ENCODE results near the gene RGS3.

The RGS3 gene

GRCh38 chr9:113608082-113608685 lies 144.7 kb downstream of the RGS3 start:
- DNase-seq, result no peak

GRCh38 chr9:113609562-113610318 lies 146.2 kb downstream of the RGS3 start:
- DNase-seq, result no peak

GRCh38 chr9:113611461-113612215 lies 148.1 kb downstream of the RGS3 start:
- DNase-seq, result no peak

- DNase-seq, result no peak
Measured at GRCh38 chr9:113612216-113612747, 148.8 kb downstream of the RGS3 start.

GRCh38 chr9:113612828-113613227 lies 149.3 kb downstream of the RGS3 start:
- DNase-seq, result no peak

GRCh38 chr9:113613815-113614413 lies 150.4 kb downstream of the RGS3 start:
- no peak for DNase-seq

- no peak for DNase-seq
Measured at GRCh38 chr9:113614843-113615648, 151.5 kb downstream of the RGS3 start.

GRCh38 chr9:113616116-113616515 lies 152.6 kb downstream of the RGS3 start:
- DNase-seq, result no peak

- no peak for DNase-seq
Measured at GRCh38 chr9:113616621-113617496, 153.3 kb downstream of the RGS3 start.

GRCh38 chr9:113617550-113617949 lies 154.0 kb downstream of the RGS3 start:
- DNase-seq, result no peak

GRCh38 chr9:113618836-113619490 lies 155.4 kb downstream of the RGS3 start:
- no peak for DNase-seq

- DNase-seq, result no peak
Measured at GRCh38 chr9:113619491-113620376, 156.2 kb downstream of the RGS3 start.

GRCh38 chr9:113620377-113621161 lies 157.0 kb downstream of the RGS3 start:
- no peak for DNase-seq

- DNase-seq, result no peak
Measured at GRCh38 chr9:113621309-113621791, 157.8 kb downstream of the RGS3 start.

- DNase-seq, result no peak
Measured at GRCh38 chr9:113621980-113622379, 158.5 kb downstream of the RGS3 start.

- DNase-seq, result no peak
Measured at GRCh38 chr9:113622600-113623400, 159.3 kb downstream of the RGS3 start.

- no peak for DNase-seq
Measured at GRCh38 chr9:113623851-113624485, 160.4 kb downstream of the RGS3 start.
